Peyer's patch (tissue), 4 donors: ENCODE results near the gene AP2A2. TPM values are rescaled to one million over a fixed set of nuclear protein-coding genes. Genes with fewer than 3 reads are reported as not detected.

Experiments used
- DNase-seq, 3 donors: peaks; one replicate each; pipeline ENCODE4 v3.0.0-alpha.2; 2017 to 2019
- H3K27ac ChIP-seq, 4 donors: fragments of 200-600 bp; sonication (generic); one replicate each; pipeline ENCODE4 v1.5.1; 2016 to 2019
- H3K27me3 ChIP-seq, 2 donors: fragments of 200-600 bp; sonication (generic); one replicate each; pipeline ENCODE4 v1.5.1; 2019
- H3K36me3 ChIP-seq, 3 donors: fragments of 200-600 bp; sonication (generic); one replicate each; pipeline ENCODE4 v1.5.1; 2016 to 2019
- H3K4me1 ChIP-seq, 4 donors: fragments of 200-600 bp; sonication (generic); one replicate each; pipeline ENCODE4 v1.5.1; 2016 to 2019
- H3K4me3 ChIP-seq, 4 donors: fragments of 200-600 bp; sonication (generic); 1 replicate in 3 of 4; 2 replicates in 1 of 4; pipeline ENCODE4 v1.5.1; 2016 to 2019; ENCODE audit warnings: mild to moderate bottlenecking in 1 of 4
- H3K9me3 ChIP-seq, 4 donors: fragments of 200-600 bp; sonication (generic); one replicate each; pipeline ENCODE4 v1.5.1; 2016 to 2019; ENCODE audit warnings: mild to moderate bottlenecking in 1 of 4
- POLR2A ChIP-seq, 2 donors: fragments of 450-650 bp; IDR thresholded peaks; one replicate each; pipeline ENCODE4 v1.5.1; 2017; ENCODE audit warnings: antibody characterized with exemption in 2 of 2, mild to moderate bottlenecking in 2 of 2, moderate library complexity in 2 of 2
- total RNA-seq, 4 donors: library from RNA; depleted of rRNA; stranded (reverse); fragments of >200 nt; gene quantifications; one replicate each; pipeline ENCODE4 v1.1.0, GENCODE V29; 2016
- TF ChIP-seq, protein P1 (sequence below), 6 experiments: fragments of 450-650 bp in 4 of 6; fragments of 200-600 bp in 2 of 6; sonication (generic) in 1 of 6; IDR thresholded peaks; one replicate each; pipeline ENCODE4 v1.5.1; 2017 to 2019; ENCODE audit warnings: antibody characterized with exemption in 6 of 6, mild to moderate bottlenecking in 3 of 6, moderate library complexity in 1 of 6

The AP2A2 gene
- total RNA-seq, 4 donors from 2014 or later: 103 to 383 (median 136) TPM

GRCh38 chr11:1030556-1030955 lies 104.9 kb downstream of the AP2A2 start:
- Histone ChIP-seq H3K4me1 (no peaks in the 10 kb centered on the region), H3K9me3 (no peaks in the 10 kb centered on the region), H3K36me3 (no peaks in the 10 kb centered on the region), H3K27me3 (no peaks in the 10 kb centered on the region), H3K27ac (no peak overlapping the region), H3K4me3 (no peak overlapping the region)
- DNase-seq: no peak
- TF ChIP-seq, protein P1, sequence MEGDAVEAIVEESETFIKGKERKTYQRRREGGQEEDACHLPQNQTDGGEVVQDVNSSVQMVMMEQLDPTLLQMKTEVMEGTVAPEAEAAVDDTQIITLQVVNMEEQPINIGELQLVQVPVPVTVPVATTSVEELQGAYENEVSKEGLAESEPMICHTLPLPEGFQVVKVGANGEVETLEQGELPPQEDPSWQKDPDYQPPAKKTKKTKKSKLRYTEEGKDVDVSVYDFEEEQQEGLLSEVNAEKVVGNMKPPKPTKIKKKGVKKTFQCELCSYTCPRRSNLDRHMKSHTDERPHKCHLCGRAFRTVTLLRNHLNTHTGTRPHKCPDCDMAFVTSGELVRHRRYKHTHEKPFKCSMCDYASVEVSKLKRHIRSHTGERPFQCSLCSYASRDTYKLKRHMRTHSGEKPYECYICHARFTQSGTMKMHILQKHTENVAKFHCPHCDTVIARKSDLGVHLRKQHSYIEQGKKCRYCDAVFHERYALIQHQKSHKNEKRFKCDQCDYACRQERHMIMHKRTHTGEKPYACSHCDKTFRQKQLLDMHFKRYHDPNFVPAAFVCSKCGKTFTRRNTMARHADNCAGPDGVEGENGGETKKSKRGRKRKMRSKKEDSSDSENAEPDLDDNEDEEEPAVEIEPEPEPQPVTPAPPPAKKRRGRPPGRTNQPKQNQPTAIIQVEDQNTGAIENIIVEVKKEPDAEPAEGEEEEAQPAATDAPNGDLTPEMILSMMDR (IDR thresholded peaks at IDR 0.05): no peak
- TF ChIP-seq POLR2A (IDR thresholded peaks at IDR 0.05): no peak

DNA sequence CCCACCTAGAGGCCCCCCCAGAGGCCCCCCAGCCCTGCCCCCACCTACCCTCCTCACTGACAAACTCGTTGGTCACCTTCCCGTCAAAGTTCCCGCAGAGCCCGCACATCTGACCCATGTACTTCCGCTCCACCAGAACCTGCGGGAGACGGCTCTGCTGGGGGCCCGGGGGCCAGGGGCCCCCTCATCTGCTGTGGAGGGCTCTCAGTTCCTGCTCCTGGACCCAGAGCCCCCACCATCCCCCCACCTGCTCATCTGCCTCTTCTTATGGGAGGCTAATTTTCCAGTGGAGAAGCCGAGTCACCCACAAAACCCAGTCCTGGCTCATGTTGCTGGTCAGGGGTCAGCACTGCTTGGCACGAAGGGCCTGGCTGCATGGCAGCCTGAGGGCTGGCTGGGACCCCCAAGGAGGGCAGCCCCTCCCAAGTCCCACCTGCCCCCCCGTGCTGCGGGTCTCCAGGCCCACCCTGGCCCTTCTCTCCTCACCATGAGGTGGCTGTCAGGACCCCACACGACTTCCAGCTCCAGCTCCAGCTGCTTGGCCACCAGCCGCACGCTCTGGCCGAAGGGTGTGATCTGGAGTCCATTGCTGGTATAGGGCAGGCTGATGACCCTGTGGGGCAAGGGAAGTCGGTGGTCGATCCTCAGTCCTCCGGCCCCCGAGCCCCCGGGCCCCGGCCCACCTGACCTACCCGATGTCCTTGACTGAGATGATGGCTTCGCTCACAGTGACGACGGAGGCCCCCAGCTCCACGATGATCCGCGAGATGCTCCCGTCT lies 105.6 kb downstream of the AP2A2 start:
- Histone ChIP-seq H3K4me1 (no peaks in the 10 kb centered on the region), H3K27me3 (no peaks in the 10 kb centered on the region), H3K36me3 (no peaks in the 10 kb centered on the region), H3K9me3 (no peaks in the 10 kb centered on the region), H3K4me3 (no peak overlapping the region), H3K27ac (no peak overlapping the region)
- DNase-seq: no peak
- TF ChIP-seq, protein P1 (IDR thresholded peaks at IDR 0.05): no peak
- TF ChIP-seq POLR2A (IDR thresholded peaks at IDR 0.05): no peak

GRCh38 chr11:1032310-1032891 lies 106.7 kb downstream of the AP2A2 start:
- Histone ChIP-seq H3K27me3 (no peaks in the 10 kb centered on the region), H3K4me1 (no peaks in the 10 kb centered on the region), H3K4me3 (no peak overlapping the region), H3K9me3 (no peaks in the 10 kb centered on the region), H3K36me3 (no peaks in the 10 kb centered on the region), H3K27ac (no peak overlapping the region)
- no peak for TF ChIP-seq POLR2A (IDR thresholded peaks at IDR 0.05)
- TF ChIP-seq, protein P1 (IDR thresholded peaks at IDR 0.05): no peak
- DNase-seq: no peak

GRCh38 chr11:1033016-1033798 lies 107.5 kb downstream of the AP2A2 start:
- TF ChIP-seq, protein P1 (IDR thresholded peaks at IDR 0.05): no peak
- no peak for TF ChIP-seq POLR2A (IDR thresholded peaks at IDR 0.05)
- Histone ChIP-seq H3K9me3 (no peaks in the 10 kb centered on the region), H3K36me3 (no peaks in the 10 kb centered on the region), H3K4me3 (no peak overlapping the region), H3K27ac (no peak overlapping the region), H3K4me1 (no peaks in the 10 kb centered on the region), H3K27me3 (no peaks in the 10 kb centered on the region)
- no peak for DNase-seq

DNA sequence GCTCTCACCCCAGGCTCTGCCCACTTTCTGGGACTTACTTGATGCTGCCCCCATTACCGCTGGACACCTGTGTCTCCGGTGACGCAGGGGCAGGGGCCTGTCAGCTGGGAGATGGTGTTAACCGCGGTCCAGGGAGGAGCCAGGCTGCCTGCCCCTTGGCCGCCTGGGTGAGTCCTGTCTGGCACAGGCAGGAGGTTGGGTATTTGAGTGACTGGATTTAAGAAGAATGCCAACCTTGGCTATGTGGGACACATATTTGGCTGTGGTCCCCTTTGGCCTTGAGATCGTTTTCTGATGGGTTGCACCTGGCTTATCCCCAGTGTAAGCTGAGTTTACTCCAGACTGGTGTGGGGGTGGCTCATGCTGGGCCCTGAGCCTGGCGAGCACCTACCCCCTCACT lies 108.3 kb downstream of the AP2A2 start:
- Histone ChIP-seq H3K27ac (no peak overlapping the region), H3K4me3 (no peak overlapping the region), H3K27me3 (no peaks in the 10 kb centered on the region), H3K4me1 (no peaks in the 10 kb centered on the region), H3K36me3 (no peaks in the 10 kb centered on the region), H3K9me3 (no peaks in the 10 kb centered on the region)
- TF ChIP-seq POLR2A (IDR thresholded peaks at IDR 0.05): no peak
- TF ChIP-seq, protein P1 (IDR thresholded peaks at IDR 0.05): no peak
- DNase-seq: no peak
